ENCODE measurements around the gene NLRP7. TPM values are rescaled to one million over a fixed set of nuclear protein-coding genes. Genes with fewer than 3 reads are reported as not detected.
"Not testable (repeated sequence)": the region's sequence is repeated elsewhere in the genome, so short reads cannot be mapped to it uniquely, and the experiment has no call there.

The NLRP7 gene
- polyA plus RNA-seq, 1 experiment: not detected

DNA sequence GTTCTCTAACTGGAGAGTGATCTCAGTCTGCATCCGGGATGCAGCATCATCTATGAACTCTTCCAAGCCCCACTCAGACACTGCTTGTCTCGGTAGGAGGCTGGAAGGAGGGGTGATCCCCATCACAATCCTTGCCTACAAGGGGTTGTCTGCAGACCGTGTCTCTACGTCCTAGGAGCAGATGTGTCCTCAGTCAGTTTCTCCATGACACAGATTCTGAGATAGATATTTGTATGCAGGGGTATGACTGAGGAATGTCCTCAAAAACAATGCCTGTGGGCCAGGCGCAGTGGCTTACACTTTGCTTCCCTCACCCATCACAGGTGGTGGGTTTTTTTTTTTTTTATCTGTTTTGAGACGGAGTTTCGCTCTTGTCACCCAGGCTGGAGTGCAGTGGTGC is 40.5 kb downstream of the NLRP7 start:
- no peaks in the 10 kb centered on the region for H3K27me3 ChIP-seq (ENCODE audit: control insufficient read depth, insufficient read depth, low read length)
- no peak overlapping the region for H3K4me3 ChIP-seq (ENCODE audit: low read depth, low read length)
- no peaks in the 10 kb centered on the region for H3K36me3 ChIP-seq (ENCODE audit: control insufficient read depth, insufficient read depth, low read length)
- no peak for DNase-seq (ENCODE audit: low read depth)
- CTCF ChIA-PET: no interaction called here
- TF ChIP-seq, protein P1, sequence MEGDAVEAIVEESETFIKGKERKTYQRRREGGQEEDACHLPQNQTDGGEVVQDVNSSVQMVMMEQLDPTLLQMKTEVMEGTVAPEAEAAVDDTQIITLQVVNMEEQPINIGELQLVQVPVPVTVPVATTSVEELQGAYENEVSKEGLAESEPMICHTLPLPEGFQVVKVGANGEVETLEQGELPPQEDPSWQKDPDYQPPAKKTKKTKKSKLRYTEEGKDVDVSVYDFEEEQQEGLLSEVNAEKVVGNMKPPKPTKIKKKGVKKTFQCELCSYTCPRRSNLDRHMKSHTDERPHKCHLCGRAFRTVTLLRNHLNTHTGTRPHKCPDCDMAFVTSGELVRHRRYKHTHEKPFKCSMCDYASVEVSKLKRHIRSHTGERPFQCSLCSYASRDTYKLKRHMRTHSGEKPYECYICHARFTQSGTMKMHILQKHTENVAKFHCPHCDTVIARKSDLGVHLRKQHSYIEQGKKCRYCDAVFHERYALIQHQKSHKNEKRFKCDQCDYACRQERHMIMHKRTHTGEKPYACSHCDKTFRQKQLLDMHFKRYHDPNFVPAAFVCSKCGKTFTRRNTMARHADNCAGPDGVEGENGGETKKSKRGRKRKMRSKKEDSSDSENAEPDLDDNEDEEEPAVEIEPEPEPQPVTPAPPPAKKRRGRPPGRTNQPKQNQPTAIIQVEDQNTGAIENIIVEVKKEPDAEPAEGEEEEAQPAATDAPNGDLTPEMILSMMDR (IDR thresholded peaks at IDR 0.05; ENCODE audit: insufficient read depth, low read depth, low read length): no peak
- POLR2A ChIA-PET: no interaction called here

DNA sequence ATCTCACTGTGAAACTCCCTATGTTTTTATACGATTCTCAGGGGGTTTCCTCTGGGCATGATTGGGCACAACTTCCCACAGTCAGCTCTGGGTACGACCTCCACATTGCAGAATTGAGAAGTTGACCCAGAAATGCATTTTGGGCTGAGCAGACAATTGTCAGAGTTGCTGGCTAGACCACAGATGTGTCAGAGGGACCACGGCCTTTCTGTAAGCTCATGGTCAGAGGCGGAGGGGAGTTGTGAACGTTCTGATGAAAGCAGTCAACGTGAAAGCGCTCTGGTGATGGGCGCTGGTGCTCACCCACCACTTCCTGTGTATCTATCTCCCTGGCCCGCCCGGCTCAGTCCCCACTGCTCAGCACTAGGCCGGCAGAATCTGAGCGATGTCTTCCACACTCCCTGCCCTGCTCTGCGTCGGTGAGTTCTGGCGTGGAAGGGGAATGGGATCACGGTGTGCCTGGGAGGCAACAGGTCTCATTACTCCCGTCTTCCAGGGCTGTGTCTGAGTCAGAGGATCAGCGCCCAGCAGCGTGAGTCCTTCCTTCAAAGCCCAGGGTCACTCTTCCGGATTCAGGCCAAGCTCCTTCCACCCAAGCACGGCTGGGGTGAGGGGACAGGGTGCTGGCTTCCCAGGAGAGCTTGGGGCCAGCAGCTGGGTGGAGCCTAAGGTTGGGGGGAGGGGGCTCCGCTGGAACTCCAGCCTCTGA is 41.4 kb downstream of the NLRP7 start, which contains the start of gene NCR1:
NCR1 (plus strand) TSS at position 346 of the 709 bp plus-strand sequence; CDS start at position 386, 40 bp downstream.
- CTCF ChIA-PET: no interaction called here
- no peak for DNase-seq (ENCODE audit: low read depth)

DNA sequence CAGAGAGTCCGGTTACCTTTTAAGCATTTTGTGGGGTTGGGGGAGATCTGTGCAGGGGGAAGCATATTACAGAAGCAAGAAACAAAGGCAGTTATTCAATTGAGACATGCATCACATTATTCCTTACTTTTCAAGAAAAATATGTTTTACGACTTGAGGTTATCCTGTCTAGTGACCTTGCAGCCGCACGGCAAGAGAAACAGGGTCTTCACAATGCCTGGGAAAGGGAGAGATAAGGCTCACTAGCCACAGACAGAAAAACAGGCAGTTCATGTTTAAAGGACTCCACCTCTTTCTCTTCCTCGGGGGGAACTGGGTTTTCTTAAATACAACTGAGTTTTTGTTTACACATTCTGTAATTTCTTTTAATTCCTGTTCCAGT is 41.9 kb downstream of the NLRP7 start:
- Histone ChIP-seq H3K36me3 (ENCODE audit: control insufficient read depth, insufficient read depth, low read length) (no peaks in the 10 kb centered on the region), H3K4me3 (ENCODE audit: low read depth, low read length) (no peak overlapping the region), H3K27me3 (ENCODE audit: control insufficient read depth, insufficient read depth, low read length) (no peaks in the 10 kb centered on the region)
- no peak for DNase-seq (ENCODE audit: low read depth)
- TF ChIP-seq, protein P1 (IDR thresholded peaks at IDR 0.05; ENCODE audit: insufficient read depth, low read depth, low read length): no peak
- ChIA-PET POLR2A (no interaction called here), CTCF (no interaction called here)

More for the DNA sequence above, 41.4 kb downstream of the NLRP7 start, which contains the start of gene NCR1:
- Histone ChIP-seq H3K27me3 (ENCODE audit: control insufficient read depth, insufficient read depth, low read length) (no peaks in the 10 kb centered on the region), H3K36me3 (ENCODE audit: control insufficient read depth, insufficient read depth, low read length) (no peaks in the 10 kb centered on the region), H3K4me3 (ENCODE audit: low read depth, low read length) (no peak within 1 kb of the TSS)
- POLR2A ChIA-PET: no interaction called here
- TF ChIP-seq, protein P1 (IDR thresholded peaks at IDR 0.05; ENCODE audit: insufficient read depth, low read depth, low read length): no peak

DNA sequence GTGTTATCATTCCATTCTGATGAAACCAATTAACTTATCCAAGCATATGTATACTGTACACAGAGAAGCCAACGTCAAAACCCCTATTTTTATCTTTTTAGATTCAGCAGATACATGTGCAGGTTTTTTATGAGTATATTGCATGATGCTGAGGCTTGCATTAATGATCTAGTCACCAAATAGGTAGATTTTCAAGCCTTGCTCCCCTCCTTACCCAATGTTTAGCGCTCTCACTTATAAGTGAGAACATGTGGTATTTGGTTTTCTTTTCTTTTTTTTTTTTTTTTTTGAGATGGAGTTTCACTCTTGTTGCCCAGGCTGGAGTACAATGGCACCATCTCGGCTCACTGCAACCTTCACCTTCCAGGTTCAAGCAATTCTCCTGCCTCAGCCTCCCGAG is 43.1 kb downstream of the NLRP7 start:
- H3K36me3 ChIP-seq (ENCODE audit: control insufficient read depth, insufficient read depth, low read length); CTCF ChIA-PET; H3K27me3 ChIP-seq (ENCODE audit: control insufficient read depth, insufficient read depth, low read length); POLR2A ChIA-PET; H3K4me3 ChIP-seq (ENCODE audit: low read depth, low read length); DNase-seq (ENCODE audit: low read depth): not testable (repeated sequence)

DNA sequence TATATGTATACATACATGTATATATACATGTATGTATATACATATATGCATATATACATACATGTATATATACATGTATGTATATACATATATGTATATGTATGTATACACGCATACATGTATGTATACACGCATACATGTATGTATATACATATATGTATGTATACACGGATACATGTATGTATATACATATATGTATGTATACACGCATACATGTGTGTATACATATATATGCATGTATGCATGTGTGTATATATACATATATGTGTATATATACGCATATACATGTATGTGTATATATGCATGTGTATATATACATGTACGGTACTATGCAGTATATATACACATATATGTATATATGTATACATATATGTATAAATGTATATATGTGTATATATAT is 44.0 kb downstream of the NLRP7 start:
- DNase-seq (ENCODE audit: low read depth): no peak
- H3K27me3 ChIP-seq (ENCODE audit: control insufficient read depth, insufficient read depth, low read length): no peaks in the 10 kb centered on the region
- no peak overlapping the region for H3K4me3 ChIP-seq (ENCODE audit: low read depth, low read length)
- H3K36me3 ChIP-seq (ENCODE audit: control insufficient read depth, insufficient read depth, low read length): no peaks in the 10 kb centered on the region
- ChIA-PET CTCF (no interaction called here), POLR2A (no interaction called here)
- TF ChIP-seq, protein P1 (IDR thresholded peaks at IDR 0.05; ENCODE audit: insufficient read depth, low read depth, low read length): no peak

- ChIA-PET POLR2A (no interaction called here), CTCF (no interaction called here)
- TF ChIP-seq, protein P1 (IDR thresholded peaks at IDR 0.05; ENCODE audit: insufficient read depth, low read depth, low read length): no peak
- Histone ChIP-seq H3K4me3 (ENCODE audit: low read depth, low read length) (no peak overlapping the region), H3K27me3 (ENCODE audit: control insufficient read depth, insufficient read depth, low read length) (no peaks in the 10 kb centered on the region), H3K36me3 (ENCODE audit: control insufficient read depth, insufficient read depth, low read length) (no peaks in the 10 kb centered on the region)
- DNase-seq (ENCODE audit: low read depth): no peak
Observed at GRCh38 chr19:54902061-54902460, 45.3 kb downstream of the NLRP7 start.

- CTCF ChIA-PET; POLR2A ChIA-PET; H3K27me3 ChIP-seq (ENCODE audit: control insufficient read depth, insufficient read depth, low read length): not testable (repeated sequence)
Observed at GRCh38 chr19:54901153-54901552, 46.2 kb downstream of the NLRP7 start.

GRCh38 chr19:54899646-54900045 is 47.7 kb downstream of the NLRP7 start:
- H3K36me3 ChIP-seq (ENCODE audit: control insufficient read depth, insufficient read depth, low read length); H3K27me3 ChIP-seq (ENCODE audit: control insufficient read depth, insufficient read depth, low read length); CTCF ChIA-PET; POLR2A ChIA-PET; H3K4me3 ChIP-seq (ENCODE audit: low read depth, low read length); DNase-seq (ENCODE audit: low read depth): not testable (repeated sequence)

More at GRCh38 chr19:54901153-54901552, 46.2 kb downstream of the NLRP7 start:
- H3K4me3 ChIP-seq (ENCODE audit: low read depth, low read length); DNase-seq (ENCODE audit: low read depth); H3K36me3 ChIP-seq (ENCODE audit: control insufficient read depth, insufficient read depth, low read length): not testable (repeated sequence)

Measured in BJ (cell line).